Measurements from ENCODE around the gene ONECUT1.
A peak's percentile ranks its signal among the peaks of the same experiment; 100 is the strongest.

ONECUT1 gene

GRCh38 chr15:52731732-52732470 lies 58.2 kb downstream of the ONECUT1 start:
- no peak for DNase-seq (ENCODE audit: low read depth)

GRCh38 chr15:52731004-52731403 lies 59.1 kb downstream of the ONECUT1 start:
- DNase-seq (ENCODE audit: low read depth): no peak

- no peak for DNase-seq (ENCODE audit: low read depth)
Measured at GRCh38 chr15:52730594-52730993, 59.5 kb downstream of the ONECUT1 start.

- DNase-seq (ENCODE audit: low read depth): peak; percentile 14
Measured at GRCh38 chr15:52730173-52730572, 60.0 kb downstream of the ONECUT1 start.

GRCh38 chr15:52728899-52729298 lies 61.2 kb downstream of the ONECUT1 start:
- DNase-seq (ENCODE audit: low read depth): no peak

- DNase-seq (ENCODE audit: low read depth): no peak
Measured at GRCh38 chr15:52727815-52728214, 62.3 kb downstream of the ONECUT1 start.

- DNase-seq (ENCODE audit: low read depth): no peak
Measured at GRCh38 chr15:52726195-52726594, 63.9 kb downstream of the ONECUT1 start.

- no peak for DNase-seq (ENCODE audit: low read depth)
Measured at GRCh38 chr15:52718551-52718950, 71.6 kb downstream of the ONECUT1 start.

- no peak for DNase-seq (ENCODE audit: low read depth)
Measured at GRCh38 chr15:52717924-52718323, 72.2 kb downstream of the ONECUT1 start.

GRCh38 chr15:52717481-52717880 lies 72.7 kb downstream of the ONECUT1 start:
- no peak for DNase-seq (ENCODE audit: low read depth)

- no peak for DNase-seq (ENCODE audit: low read depth)
Measured at GRCh38 chr15:52716536-52716935, 73.6 kb downstream of the ONECUT1 start.

GRCh38 chr15:52715411-52715810 lies 74.7 kb downstream of the ONECUT1 start:
- no peak for DNase-seq (ENCODE audit: low read depth)

- DNase-seq (ENCODE audit: low read depth): no peak
Measured at GRCh38 chr15:52714968-52715367, 75.2 kb downstream of the ONECUT1 start.

- DNase-seq (ENCODE audit: low read depth): no peak
Measured at GRCh38 chr15:52710708-52711389, 79.3 kb downstream of the ONECUT1 start.

- DNase-seq (ENCODE audit: low read depth): no peak
Measured at GRCh38 chr15:52710050-52710707, 80.0 kb downstream of the ONECUT1 start.

GRCh38 chr15:52709187-52709981 lies 80.8 kb downstream of the ONECUT1 start:
- no peak for DNase-seq (ENCODE audit: low read depth)

Measured in stimulated activated CD4-positive, alpha-beta T cell treated with anti-CD3 and anti-CD28 coated beads, Interleukin-2, amount 100 ng/mL, for 4 hours (primary cell).